Loucy (cell line): ENCODE data around the gene OR52E6.

ENCODE experiments used
- EZH2phosphoT487 ChIP-seq: fragments of 200-600 bp; IDR thresholded peaks from 2 replicates; pipeline ENCODE4 v1.6.1; 2018; ENCODE audit warnings: antibody characterized with exemption, mild to moderate bottlenecking, moderate library complexity, borderline replicate concordance
- TF ChIP-seq, protein P1 (sequence below): fragments of 200-600 bp; sonication (generic); conservative IDR thresholded peaks from 2 replicates; pipeline ENCODE4 v1.5.1; 2014; ENCODE audit warnings: mild to moderate bottlenecking, antibody characterized with exemption, low read length

DNA sequence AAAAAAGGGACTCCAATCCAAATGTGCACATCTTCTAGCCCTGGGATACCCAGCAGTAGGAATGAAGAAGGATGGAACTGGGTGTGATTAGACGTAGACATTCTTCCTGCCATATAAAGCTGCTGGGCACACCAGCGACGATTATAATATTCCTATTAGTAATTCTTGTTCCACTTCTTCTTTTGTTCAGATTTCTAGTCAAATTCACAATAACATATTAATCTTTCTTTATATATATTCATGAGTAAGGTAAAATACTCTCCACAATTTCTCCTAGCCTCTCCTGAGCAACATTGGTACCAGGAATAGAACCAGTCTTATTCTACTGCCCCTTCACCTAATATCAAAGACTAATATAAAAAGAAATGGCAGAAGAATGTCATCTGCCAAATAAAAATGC, 15.9 kb upstream of the OR52E6 start, which contains the start of gene OR52E8:
- TF ChIP-seq, protein P1, sequence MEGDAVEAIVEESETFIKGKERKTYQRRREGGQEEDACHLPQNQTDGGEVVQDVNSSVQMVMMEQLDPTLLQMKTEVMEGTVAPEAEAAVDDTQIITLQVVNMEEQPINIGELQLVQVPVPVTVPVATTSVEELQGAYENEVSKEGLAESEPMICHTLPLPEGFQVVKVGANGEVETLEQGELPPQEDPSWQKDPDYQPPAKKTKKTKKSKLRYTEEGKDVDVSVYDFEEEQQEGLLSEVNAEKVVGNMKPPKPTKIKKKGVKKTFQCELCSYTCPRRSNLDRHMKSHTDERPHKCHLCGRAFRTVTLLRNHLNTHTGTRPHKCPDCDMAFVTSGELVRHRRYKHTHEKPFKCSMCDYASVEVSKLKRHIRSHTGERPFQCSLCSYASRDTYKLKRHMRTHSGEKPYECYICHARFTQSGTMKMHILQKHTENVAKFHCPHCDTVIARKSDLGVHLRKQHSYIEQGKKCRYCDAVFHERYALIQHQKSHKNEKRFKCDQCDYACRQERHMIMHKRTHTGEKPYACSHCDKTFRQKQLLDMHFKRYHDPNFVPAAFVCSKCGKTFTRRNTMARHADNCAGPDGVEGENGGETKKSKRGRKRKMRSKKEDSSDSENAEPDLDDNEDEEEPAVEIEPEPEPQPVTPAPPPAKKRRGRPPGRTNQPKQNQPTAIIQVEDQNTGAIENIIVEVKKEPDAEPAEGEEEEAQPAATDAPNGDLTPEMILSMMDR = no peak
- TF ChIP-seq EZH2phosphoT487 = no peak
